Measurements from ENCODE around the gene HLA-DMB.

- TF ChIP-seq TAF1 (conservative IDR thresholded peaks at IDR 0.05): no peak
- TF ChIP-seq, protein P1, sequence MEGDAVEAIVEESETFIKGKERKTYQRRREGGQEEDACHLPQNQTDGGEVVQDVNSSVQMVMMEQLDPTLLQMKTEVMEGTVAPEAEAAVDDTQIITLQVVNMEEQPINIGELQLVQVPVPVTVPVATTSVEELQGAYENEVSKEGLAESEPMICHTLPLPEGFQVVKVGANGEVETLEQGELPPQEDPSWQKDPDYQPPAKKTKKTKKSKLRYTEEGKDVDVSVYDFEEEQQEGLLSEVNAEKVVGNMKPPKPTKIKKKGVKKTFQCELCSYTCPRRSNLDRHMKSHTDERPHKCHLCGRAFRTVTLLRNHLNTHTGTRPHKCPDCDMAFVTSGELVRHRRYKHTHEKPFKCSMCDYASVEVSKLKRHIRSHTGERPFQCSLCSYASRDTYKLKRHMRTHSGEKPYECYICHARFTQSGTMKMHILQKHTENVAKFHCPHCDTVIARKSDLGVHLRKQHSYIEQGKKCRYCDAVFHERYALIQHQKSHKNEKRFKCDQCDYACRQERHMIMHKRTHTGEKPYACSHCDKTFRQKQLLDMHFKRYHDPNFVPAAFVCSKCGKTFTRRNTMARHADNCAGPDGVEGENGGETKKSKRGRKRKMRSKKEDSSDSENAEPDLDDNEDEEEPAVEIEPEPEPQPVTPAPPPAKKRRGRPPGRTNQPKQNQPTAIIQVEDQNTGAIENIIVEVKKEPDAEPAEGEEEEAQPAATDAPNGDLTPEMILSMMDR (IDR thresholded peaks at IDR 0.05; ENCODE audit: low read depth, low read length, missing input control): no peak
- TF ChIP-seq, protein P2, sequence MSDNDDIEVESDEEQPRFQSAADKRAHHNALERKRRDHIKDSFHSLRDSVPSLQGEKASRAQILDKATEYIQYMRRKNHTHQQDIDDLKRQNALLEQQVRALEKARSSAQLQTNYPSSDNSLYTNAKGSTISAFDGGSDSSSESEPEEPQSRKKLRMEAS (IDR thresholded peaks at IDR 0.05): no peak
- TF ChIP-seq GABPA (IDR thresholded peaks at IDR 0.05 in 1 of 2, conservative IDR thresholded peaks at IDR 0.05 in 1 of 2): no peak
- TF ChIP-seq RXRA (IDR thresholded peaks at IDR 0.05): no peak
- TF ChIP-seq RAD21 (IDR thresholded peaks at IDR 0.05): no peak
- TF ChIP-seq JUND (IDR thresholded peaks at IDR 0.05): no peak
- TF ChIP-seq ATF3 (IDR thresholded peaks at IDR 0.05): no peak
- TF ChIP-seq, protein P3, sequence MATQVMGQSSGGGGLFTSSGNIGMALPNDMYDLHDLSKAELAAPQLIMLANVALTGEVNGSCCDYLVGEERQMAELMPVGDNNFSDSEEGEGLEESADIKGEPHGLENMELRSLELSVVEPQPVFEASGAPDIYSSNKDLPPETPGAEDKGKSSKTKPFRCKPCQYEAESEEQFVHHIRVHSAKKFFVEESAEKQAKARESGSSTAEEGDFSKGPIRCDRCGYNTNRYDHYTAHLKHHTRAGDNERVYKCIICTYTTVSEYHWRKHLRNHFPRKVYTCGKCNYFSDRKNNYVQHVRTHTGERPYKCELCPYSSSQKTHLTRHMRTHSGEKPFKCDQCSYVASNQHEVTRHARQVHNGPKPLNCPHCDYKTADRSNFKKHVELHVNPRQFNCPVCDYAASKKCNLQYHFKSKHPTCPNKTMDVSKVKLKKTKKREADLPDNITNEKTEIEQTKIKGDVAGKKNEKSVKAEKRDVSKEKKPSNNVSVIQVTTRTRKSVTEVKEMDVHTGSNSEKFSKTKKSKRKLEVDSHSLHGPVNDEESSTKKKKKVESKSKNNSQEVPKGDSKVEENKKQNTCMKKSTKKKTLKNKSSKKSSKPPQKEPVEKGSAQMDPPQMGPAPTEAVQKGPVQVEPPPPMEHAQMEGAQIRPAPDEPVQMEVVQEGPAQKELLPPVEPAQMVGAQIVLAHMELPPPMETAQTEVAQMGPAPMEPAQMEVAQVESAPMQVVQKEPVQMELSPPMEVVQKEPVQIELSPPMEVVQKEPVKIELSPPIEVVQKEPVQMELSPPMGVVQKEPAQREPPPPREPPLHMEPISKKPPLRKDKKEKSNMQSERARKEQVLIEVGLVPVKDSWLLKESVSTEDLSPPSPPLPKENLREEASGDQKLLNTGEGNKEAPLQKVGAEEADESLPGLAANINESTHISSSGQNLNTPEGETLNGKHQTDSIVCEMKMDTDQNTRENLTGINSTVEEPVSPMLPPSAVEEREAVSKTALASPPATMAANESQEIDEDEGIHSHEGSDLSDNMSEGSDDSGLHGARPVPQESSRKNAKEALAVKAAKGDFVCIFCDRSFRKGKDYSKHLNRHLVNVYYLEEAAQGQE (IDR thresholded peaks at IDR 0.05): no peak
These were observed 9.6 kb upstream of the HLA-DMB start for GRCh38 chr6:32950449-32950848.

Data from liver (tissue), 3 donors.